Lower lobe of right lung (tissue), 2 donors: Measurements from ENCODE around the gene ALDH3B1. TPM values are rescaled to one million over a fixed set of nuclear protein-coding genes. Genes with fewer than 3 reads are reported as not detected.

ENCODE experiments used
- ATAC-seq, 2 donors: fragments of 200-7000 bp; cut with Tn5 transposase; one replicate each; pipeline ENCODE4 v1.9.1; 2020 to 2022; ENCODE audit warnings: mild to moderate bottlenecking in 2 of 2, moderate library complexity in 2 of 2
- DNase-seq: peaks from one replicate; pipeline ENCODE4 v3.0.0-alpha.2; 2020
- H3K27ac ChIP-seq: fragments of 200-600 bp; one replicate; pipeline ENCODE4 v1.8.0; 2022
- H3K27me3 ChIP-seq: fragments of 200-600 bp; one replicate; pipeline ENCODE4 v1.8.0; 2022; ENCODE audit warnings: low read depth
- H3K36me3 ChIP-seq: fragments of 200-600 bp; one replicate; pipeline ENCODE4 v1.8.0; 2022; ENCODE audit warnings: mild to moderate bottlenecking
- H3K4me1 ChIP-seq: fragments of 200-600 bp; one replicate; pipeline ENCODE4 v1.8.0; 2022
- H3K4me3 ChIP-seq: fragments of 200-600 bp; one replicate; pipeline ENCODE4 v1.8.0; 2022; ENCODE audit warnings: mild to moderate bottlenecking
- H3K9me3 ChIP-seq: fragments of 200-600 bp; one replicate; pipeline ENCODE4 v1.8.0; 2022
- intact Hi-C: fragments of 100-400 bp; cut with DNase I; formaldehyde crosslinking; loops from one replicate; pipeline ENCODE4 v1.11.0; 2022
- total RNA-seq: library from RNA; stranded (reverse); fragmentation: NEBNext Ultra II Directional; extraction: Animal tissue kit (Norgen Biotek cat#: 25700); gene quantifications from one replicate; pipeline ENCODE4 v1.2.1, GENCODE V29; 2021
- TF ChIP-seq, protein P1 (sequence below): fragments of 200-600 bp; IDR thresholded peaks from one replicate; pipeline ENCODE4 v1.8.0; 2022; ENCODE audit warnings: antibody characterized with exemption, mild to moderate bottlenecking
- donor health status: DM: no; HTN: yes; CAD: no; lungs with severe emphysema.

Gene ALDH3B1
- total RNA-seq, 1 donor from 2014 or later: 104 TPM

- no peak for ATAC-seq
- Histone ChIP-seq H3K4me3 (no peak overlapping the region), H3K36me3 (peaks cover 28% of the 10 kb centered on the region), H3K4me1 (peaks cover 46% of the 10 kb centered on the region), H3K27me3 (no peaks in the 10 kb centered on the region), H3K27ac (peak overlapping the region; percentile 46), H3K9me3 (no peaks in the 10 kb centered on the region)
- intact Hi-C loops: no loop called here
- DNase-seq: no peak
- TF ChIP-seq, protein P1, sequence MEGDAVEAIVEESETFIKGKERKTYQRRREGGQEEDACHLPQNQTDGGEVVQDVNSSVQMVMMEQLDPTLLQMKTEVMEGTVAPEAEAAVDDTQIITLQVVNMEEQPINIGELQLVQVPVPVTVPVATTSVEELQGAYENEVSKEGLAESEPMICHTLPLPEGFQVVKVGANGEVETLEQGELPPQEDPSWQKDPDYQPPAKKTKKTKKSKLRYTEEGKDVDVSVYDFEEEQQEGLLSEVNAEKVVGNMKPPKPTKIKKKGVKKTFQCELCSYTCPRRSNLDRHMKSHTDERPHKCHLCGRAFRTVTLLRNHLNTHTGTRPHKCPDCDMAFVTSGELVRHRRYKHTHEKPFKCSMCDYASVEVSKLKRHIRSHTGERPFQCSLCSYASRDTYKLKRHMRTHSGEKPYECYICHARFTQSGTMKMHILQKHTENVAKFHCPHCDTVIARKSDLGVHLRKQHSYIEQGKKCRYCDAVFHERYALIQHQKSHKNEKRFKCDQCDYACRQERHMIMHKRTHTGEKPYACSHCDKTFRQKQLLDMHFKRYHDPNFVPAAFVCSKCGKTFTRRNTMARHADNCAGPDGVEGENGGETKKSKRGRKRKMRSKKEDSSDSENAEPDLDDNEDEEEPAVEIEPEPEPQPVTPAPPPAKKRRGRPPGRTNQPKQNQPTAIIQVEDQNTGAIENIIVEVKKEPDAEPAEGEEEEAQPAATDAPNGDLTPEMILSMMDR: no peak
Measured at GRCh38 chr11:68017980-68018729, 8.0 kb downstream of the ALDH3B1 start.

DNA sequence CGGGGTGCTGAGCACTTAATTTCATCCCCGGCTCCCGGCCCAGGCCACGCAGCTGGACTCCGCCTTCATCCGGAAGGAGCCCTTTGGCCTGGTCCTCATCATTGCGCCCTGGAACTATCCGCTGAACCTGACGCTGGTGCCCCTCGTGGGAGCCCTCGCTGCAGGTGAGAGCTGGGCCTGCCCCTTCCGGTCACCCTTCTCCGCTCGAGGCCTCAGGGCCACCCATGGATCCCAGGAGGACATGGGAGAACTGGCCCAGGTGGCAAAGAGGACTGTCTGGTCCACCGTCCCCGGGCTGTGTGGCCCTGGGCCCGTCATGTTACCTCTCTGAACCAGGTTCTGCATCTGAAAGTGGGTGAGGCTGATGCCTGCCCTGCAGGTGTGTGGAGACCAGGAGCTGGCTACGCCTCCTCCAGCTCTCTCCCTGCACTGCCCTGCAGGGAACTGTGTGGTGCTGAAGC lies 8.6 kb downstream of the ALDH3B1 start:
- TF ChIP-seq, protein P1: no peak
- H3K4me1 ChIP-seq: peaks cover 43% of the 10 kb centered on the region
- H3K36me3 ChIP-seq: peaks cover 33% of the 10 kb centered on the region
- no peak for DNase-seq
- H3K9me3 ChIP-seq: no peaks in the 10 kb centered on the region
- H3K27ac ChIP-seq: no peak overlapping the region
- H3K4me3 ChIP-seq: no peak overlapping the region
- H3K27me3 ChIP-seq: no peaks in the 10 kb centered on the region
- no peak for ATAC-seq
- intact Hi-C loops: no loop called here

DNA sequence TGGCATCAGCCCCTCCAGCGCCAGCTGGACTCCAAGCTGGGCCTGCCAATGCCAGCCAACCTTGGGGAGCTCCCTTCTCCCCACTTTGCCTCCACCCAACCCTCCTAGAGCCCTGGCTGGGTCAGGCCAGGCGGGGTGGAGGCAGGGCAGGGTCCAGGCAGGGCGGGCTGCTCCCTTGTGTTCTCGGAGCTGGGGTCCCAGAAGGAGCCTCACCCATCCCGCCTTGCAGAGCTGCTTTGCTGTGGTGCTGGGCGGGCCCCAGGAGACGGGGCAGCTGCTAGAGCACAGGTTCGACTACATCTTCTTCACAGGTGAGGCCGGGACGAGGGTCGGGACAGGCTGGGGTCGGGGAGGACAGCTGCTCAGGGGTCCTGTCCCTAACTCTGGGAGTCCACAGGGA lies 9.4 kb downstream of the ALDH3B1 start:
- no peak overlapping the region for H3K27ac ChIP-seq

DNA sequence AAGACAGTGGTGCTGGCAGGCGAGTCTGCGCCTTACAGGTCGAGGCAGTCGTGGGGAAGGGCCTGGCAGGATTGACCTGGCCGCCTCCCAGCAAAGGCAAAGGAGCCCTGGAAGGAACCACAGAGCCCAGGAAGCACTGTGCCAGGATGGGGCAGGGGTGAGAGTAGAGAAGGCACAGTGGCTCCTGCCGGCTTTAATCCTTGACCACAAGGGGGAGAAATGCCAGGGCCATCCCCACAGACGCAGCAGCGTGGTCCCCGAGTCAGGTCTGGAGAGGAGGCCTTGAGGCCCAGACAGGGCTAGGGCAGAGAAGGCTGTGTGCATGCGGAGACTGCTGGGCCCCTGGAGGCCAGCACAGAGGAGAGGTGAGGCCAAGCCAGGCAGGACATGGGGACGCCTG lies 10.4 kb downstream of the ALDH3B1 start:
- intact Hi-C loops: no loop called here
- Histone ChIP-seq H3K27ac (no peak overlapping the region), H3K4me3 (no peak overlapping the region), H3K27me3 (no peaks in the 10 kb centered on the region), H3K36me3 (peaks cover 51% of the 10 kb centered on the region), H3K9me3 (no peaks in the 10 kb centered on the region), H3K4me1 (peaks cover 26% of the 10 kb centered on the region)
- DNase-seq (peak; percentile 74), ATAC-seq (peak; percentile 60 to 61)
- TF ChIP-seq, protein P1: peak; percentile 29

More for the DNA sequence above, 9.4 kb downstream of the ALDH3B1 start:
- H3K9me3 ChIP-seq: no peaks in the 10 kb centered on the region
- DNase-seq (no peak), ATAC-seq (no peak)
- intact Hi-C loops: no loop called here
- H3K27me3 ChIP-seq: no peaks in the 10 kb centered on the region
- TF ChIP-seq, protein P1: no peak
- peaks cover 40% of the 10 kb centered on the region for H3K36me3 ChIP-seq
- peaks cover 35% of the 10 kb centered on the region for H3K4me1 ChIP-seq
- no peak overlapping the region for H3K4me3 ChIP-seq

- Histone ChIP-seq H3K9me3 (no peaks in the 10 kb centered on the region), H3K36me3 (peaks cover 58% of the 10 kb centered on the region), H3K4me3 (no peak overlapping the region), H3K27ac (no peak overlapping the region), H3K27me3 (no peaks in the 10 kb centered on the region), H3K4me1 (peaks cover 24% of the 10 kb centered on the region)
- peak; percentile 68 to 72 for ATAC-seq
- peak; percentile 71 for DNase-seq
- TF ChIP-seq, protein P1: peak; percentile 25
- intact Hi-C loops: no loop called here
Measured at GRCh38 chr11:68021167-68021787, 11.2 kb downstream of the ALDH3B1 start.
